ENCODE measurements around the gene COL15A1.

- TF ChIP-seq CTCF (IDR thresholded peaks at IDR 0.05) = no peak
- TF ChIP-seq POLR2AphosphoS5 (IDR thresholded peaks at IDR 0.05; ENCODE audit: low read depth, low read length) = no peak
These were observed 98.9 kb downstream of the COL15A1 start for GRCh38 chr9:99042620-99043019.

Data from Panc1 (cell line).